Stimulated activated naive CD8-positive, alpha-beta T cell treated with anti-CD3 and anti-CD28 coated beads, Interleukin-15, Interleukin-2, amounts not matched to agents 100 ng/mL and 50 ng/mL, for 24 hours (primary cell): ENCODE measurements around the gene TEDC1.

Source experiments
- H3K27ac Mint-ChIP-seq: one replicate; pipeline ENCODE4 v1.8.0; 2021; ENCODE audit warnings: mild to moderate bottlenecking, mixed read lengths
- H3K27me3 Mint-ChIP-seq: one replicate; pipeline ENCODE4 v1.8.0; 2021; ENCODE audit warnings: mixed read lengths
- H3K36me3 Mint-ChIP-seq: one replicate; pipeline ENCODE4 v1.8.0; 2021; ENCODE audit warnings: low read depth, mixed read lengths
- H3K4me1 Mint-ChIP-seq: one replicate; pipeline ENCODE4 v1.8.0; 2021; ENCODE audit warnings: low read depth, mixed read lengths
- H3K4me3 Mint-ChIP-seq: one replicate; pipeline ENCODE4 v1.8.0; 2021; ENCODE audit warnings: mild to moderate bottlenecking, mixed read lengths
- H3K9me3 Mint-ChIP-seq: one replicate; pipeline ENCODE4 v1.8.0; 2021; ENCODE audit warnings: mixed read lengths

Gene TEDC1

DNA sequence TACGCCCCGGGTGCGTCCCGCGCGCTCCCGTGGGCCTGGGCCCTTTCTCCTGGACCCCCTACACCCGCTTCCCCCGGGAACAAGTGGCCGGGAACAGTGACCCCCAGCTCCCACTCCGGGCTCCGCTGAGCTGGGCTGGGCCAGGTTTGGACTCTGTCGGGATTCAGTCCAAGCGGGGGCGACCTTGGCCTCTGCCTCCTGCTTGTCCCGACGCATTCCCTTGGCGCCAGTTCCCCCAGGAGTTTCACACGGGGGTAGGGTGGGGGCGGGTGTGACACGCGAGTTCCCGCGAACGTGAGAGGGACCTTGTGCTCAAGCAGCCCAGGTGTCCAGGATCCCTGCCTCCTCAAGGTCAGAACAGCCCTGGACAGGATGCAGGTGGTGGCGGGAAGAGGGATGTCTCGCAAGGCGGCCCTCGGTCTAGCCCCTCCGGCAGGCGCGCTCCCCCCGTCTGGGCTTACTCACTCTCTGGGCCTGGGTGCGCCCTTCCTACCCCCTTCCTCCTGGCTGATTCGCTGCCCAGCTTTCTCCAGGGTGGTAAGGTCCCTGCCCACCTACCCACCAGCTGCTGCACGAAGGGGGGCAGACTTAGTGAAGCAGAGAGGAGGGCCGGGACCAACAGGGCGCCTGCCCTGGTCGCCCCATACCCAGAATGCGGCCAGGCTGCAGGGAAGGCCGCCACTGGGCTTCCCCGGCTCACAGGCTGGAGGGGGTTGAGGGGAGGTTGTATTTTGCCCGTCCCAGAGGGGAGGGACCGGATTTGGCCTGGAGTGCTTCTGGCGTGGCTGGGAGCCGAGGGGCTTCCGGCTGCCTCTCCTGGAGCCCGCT is 15.6 kb upstream of the TEDC1 start:
- no peak overlapping the region for H3K27ac Mint-ChIP-seq
- H3K4me1 Mint-ChIP-seq, result peaks cover 14% of the 10 kb centered on the region
- H3K4me3 Mint-ChIP-seq, result peak overlapping the region; percentile 20

GRCh38 chr14:105476097-105476830 is 14.8 kb upstream of the TEDC1 start:
- Mint-ChIP-seq H3K9me3 (no peaks in the 10 kb centered on the region), H3K27ac (no peak overlapping the region), H3K4me3 (no peak overlapping the region), H3K4me1 (peaks cover 22% of the 10 kb centered on the region), H3K27me3 (peaks cover 14% of the 10 kb centered on the region), H3K36me3 (no peaks in the 10 kb centered on the region)

More for the DNA sequence above, 15.6 kb upstream of the TEDC1 start:
- H3K9me3 Mint-ChIP-seq, result no peaks in the 10 kb centered on the region
- H3K36me3 Mint-ChIP-seq, result no peaks in the 10 kb centered on the region
- peaks cover 14% of the 10 kb centered on the region for H3K27me3 Mint-ChIP-seq

DNA sequence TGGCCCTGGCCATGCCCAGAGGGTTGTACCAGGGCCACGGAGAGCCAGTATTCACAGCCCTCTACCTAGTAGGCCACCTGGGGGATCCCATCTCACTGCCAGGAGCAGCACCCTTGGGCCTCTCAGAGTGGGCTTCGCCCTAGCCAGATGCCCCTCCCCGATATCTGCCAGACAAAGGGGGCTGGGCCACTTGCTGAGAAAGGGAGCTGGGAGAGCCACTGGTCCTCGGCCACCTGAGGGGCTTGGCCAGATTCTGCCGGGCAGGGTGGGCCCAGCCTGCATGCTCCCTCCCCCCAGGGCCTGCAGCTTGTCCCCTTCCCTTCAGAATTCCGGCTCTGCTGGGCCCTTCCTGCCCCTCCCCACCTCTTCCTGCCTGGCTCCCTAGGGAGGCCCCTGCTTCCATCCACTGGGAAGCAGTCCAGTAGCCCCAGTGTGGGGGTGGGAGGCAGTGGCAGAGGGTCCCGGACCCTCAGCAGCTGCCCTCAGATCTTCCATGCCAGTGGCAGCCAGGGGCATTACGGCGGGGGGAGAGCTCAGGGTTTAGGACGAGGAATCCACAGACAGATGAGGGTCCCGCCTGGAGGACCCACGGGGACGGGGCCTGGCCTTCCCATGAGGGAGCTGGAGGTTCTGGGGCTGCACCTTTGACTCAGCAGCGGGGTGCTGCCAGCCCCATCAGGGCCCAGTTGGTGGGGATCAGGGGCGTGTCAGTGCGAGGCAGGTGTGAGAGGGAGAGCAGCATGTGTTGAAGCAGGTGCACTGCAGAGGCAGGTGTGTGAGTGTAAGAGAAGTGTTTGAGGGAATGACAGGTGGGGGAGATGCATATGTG is 14.0 kb upstream of the TEDC1 start:
- H3K27ac Mint-ChIP-seq, result no peak overlapping the region
- H3K27me3 Mint-ChIP-seq, result peaks cover 14% of the 10 kb centered on the region
- no peaks in the 10 kb centered on the region for H3K36me3 Mint-ChIP-seq
- no peak overlapping the region for H3K4me3 Mint-ChIP-seq
- H3K9me3 Mint-ChIP-seq, result no peaks in the 10 kb centered on the region
- H3K4me1 Mint-ChIP-seq, result peaks cover 27% of the 10 kb centered on the region

DNA sequence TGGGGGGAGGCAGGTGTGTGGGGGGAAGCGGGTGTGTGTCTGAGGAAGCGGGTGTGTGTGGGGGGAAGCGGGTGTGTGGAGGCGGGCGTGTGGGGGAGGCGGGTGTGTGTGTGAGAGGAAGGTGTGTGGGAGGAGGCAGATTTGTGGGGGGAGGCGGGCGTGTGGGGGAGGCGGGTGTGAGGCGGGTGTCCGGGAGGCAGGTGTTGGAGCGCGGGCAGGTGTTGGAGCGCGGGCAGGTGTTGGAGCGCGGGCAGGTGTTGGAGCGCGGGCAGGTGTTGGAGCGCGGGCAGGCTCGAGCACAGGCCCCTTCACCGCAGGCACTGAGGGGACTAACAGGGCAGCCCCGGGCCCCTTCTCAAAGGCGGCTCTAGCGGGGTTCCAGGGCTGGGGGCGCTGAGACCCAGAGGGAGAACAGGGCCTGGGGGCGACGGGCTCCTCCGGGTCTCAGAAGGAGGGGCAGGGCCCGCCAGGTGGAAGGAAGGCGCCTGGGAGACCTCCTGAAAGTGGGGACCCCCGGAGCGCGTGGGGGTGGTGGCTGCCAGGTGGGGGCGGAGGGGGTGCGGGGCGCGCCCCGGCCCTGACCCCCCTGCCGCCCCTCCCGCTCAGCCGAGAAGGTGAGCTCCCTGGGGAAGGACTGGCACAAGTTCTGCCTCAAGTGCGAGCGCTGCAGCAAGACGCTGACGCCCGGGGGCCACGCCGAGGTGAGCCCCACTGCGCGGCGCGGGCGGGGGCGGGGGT is 13.2 kb upstream of the TEDC1 start:
- no peaks in the 10 kb centered on the region for H3K36me3 Mint-ChIP-seq
- peaks cover 34% of the 10 kb centered on the region for H3K4me1 Mint-ChIP-seq
- H3K27ac Mint-ChIP-seq, result no peak overlapping the region
- no peaks in the 10 kb centered on the region for H3K9me3 Mint-ChIP-seq
- H3K27me3 Mint-ChIP-seq, result peaks cover 14% of the 10 kb centered on the region
- H3K4me3 Mint-ChIP-seq, result no peak overlapping the region

DNA sequence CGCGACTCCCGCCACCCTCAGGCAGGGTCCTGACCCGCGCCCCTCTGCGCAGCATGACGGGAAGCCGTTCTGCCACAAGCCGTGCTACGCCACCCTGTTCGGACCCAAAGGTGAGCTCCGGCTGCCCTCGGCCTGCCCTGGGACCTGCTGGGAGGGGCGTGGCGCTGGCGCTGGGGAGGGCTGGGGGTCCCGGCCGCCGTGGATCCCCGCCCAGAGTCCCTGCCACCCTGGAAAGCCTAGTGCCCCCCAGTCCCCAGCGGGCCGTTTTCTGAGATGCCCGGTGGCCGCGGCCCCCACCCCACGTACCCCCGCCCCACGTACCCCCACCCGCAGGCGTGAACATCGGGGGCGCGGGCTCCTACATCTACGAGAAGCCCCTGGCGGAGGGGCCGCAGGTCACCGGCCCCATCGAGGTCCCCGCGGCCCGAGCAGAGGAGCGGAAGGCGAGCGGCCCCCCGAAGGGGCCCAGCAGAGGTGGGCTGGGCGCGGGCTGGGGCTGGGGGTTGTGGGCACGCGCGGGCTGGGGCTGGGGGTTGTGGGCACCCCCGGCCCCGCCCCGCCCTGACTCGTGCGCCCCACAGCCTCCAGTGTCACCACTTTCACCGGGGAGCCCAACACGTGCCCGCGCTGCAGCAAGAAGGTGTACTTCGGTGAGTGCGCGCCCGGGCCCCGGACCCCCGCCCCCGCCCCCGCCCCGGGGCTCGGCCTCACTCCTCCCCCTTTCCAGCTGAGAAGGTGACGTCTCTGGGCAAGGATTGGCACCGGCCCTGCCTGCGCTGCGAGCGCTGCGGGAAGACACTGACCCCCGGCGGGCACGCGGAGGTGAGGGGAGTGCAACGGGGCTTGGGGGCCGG is 12.4 kb upstream of the TEDC1 start:
- no peak overlapping the region for H3K4me3 Mint-ChIP-seq
- H3K4me1 Mint-ChIP-seq, result peaks cover 35% of the 10 kb centered on the region
- H3K36me3 Mint-ChIP-seq, result no peaks in the 10 kb centered on the region
- H3K27ac Mint-ChIP-seq, result no peak overlapping the region
- no peaks in the 10 kb centered on the region for H3K9me3 Mint-ChIP-seq
- peaks cover 14% of the 10 kb centered on the region for H3K27me3 Mint-ChIP-seq

DNA sequence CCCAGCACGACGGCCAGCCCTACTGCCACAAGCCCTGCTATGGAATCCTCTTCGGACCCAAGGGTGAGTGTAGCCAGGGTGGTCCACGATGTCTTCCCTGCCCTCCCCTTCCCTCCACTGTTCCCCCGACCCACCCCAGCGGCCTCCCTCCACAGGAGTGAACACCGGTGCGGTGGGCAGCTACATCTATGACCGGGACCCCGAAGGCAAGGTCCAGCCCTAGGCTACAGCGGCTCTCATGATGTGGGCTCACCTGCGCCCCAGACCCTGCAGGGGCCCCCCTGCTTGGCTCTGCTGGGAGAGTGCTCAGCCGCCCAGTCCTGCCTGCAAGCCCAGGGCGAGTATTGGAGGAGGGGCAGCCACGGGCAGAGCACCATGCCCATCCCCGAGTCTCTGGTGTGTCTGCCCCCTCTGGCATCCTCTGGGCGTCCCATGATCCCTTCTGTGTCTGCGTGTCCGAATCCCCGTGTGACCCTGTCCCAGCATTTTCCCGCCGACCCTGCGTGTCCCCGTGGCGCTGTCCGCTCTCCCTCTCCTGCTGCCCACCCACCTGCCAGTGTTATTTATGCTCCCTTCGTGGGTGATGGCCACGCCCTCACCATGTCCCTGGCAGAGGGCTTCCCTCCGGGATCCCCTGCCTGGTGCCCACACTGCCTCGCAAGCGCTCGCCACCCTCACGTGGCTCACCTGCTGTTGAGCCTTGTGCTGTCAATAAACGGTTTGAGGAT is 11.5 kb upstream of the TEDC1 start:
- Mint-ChIP-seq H3K4me1 (peaks cover 41% of the 10 kb centered on the region), H3K4me3 (no peak overlapping the region), H3K27me3 (peaks cover 14% of the 10 kb centered on the region), H3K9me3 (no peaks in the 10 kb centered on the region), H3K36me3 (no peaks in the 10 kb centered on the region), H3K27ac (no peak overlapping the region)

GRCh38 chr14:105480199-105480746 is 10.8 kb upstream of the TEDC1 start:
- H3K9me3 Mint-ChIP-seq, result no peaks in the 10 kb centered on the region
- H3K4me3 Mint-ChIP-seq, result no peak overlapping the region
- no peak overlapping the region for H3K27ac Mint-ChIP-seq
- H3K27me3 Mint-ChIP-seq, result peaks cover 14% of the 10 kb centered on the region
- no peaks in the 10 kb centered on the region for H3K36me3 Mint-ChIP-seq
- H3K4me1 Mint-ChIP-seq, result peaks cover 47% of the 10 kb centered on the region

DNA sequence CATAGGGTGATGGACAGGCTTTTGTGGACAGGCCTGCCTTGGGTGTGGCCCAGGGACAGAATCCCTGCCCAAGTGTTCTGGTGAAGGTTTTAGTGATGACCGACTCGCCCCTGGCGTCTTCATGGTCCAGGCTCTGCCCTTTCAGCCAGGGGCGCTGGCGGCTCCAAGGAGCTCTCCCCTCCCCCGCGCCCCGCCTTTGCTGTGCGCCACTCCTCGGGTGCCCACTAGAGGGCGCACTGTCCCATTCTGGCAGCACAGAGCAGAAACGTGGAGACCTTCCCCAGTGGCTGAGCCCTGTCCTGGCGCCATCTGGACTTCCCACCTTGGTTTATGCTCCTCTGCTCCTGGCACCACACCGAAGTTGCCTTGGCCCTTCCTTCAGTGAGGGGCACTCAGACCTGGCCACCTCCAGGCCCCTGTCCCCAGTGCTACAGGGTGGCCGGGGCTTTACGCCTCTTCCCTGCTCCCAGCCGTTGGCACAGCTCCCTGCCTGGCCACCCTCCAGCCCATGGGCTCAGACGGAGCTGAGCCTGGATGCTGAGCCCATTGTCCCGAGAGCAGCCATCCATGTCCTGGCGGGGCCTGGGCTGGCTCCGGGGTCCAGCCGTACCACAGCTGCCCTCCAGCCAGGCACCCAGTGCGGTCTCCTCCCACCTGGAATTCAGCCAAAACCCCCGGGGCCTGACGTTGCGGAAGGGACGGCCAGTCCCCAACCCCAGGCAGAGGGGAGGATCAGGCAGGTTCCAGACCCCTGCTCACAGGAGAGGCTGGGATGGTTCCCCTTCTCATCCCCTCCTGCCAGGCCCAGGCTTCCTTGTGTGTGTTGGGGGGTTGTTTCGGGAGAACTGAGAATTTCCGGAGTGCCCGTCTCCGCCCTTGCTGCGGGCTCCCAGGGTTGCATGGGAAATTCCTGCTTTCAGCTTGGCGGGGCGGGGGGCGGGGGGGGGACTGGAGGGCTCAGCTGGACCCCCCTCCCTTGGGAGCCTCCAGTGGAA is 9.9 kb upstream of the TEDC1 start:
- Mint-ChIP-seq H3K36me3 (no peaks in the 10 kb centered on the region), H3K27me3 (peaks cover 14% of the 10 kb centered on the region), H3K4me3 (peak overlapping the region; percentile 77), H3K9me3 (no peaks in the 10 kb centered on the region), H3K27ac (peak overlapping the region; percentile 95), H3K4me1 (peaks cover 53% of the 10 kb centered on the region)

GRCh38 chr14:105481886-105482457 is 9.1 kb upstream of the TEDC1 start:
- Mint-ChIP-seq H3K36me3 (no peaks in the 10 kb centered on the region), H3K9me3 (no peaks in the 10 kb centered on the region), H3K27me3 (peaks cover 8% of the 10 kb centered on the region), H3K4me3 (peak overlapping the region; percentile 77), H3K27ac (peak overlapping the region; percentile 95), H3K4me1 (peaks cover 57% of the 10 kb centered on the region)

DNA sequence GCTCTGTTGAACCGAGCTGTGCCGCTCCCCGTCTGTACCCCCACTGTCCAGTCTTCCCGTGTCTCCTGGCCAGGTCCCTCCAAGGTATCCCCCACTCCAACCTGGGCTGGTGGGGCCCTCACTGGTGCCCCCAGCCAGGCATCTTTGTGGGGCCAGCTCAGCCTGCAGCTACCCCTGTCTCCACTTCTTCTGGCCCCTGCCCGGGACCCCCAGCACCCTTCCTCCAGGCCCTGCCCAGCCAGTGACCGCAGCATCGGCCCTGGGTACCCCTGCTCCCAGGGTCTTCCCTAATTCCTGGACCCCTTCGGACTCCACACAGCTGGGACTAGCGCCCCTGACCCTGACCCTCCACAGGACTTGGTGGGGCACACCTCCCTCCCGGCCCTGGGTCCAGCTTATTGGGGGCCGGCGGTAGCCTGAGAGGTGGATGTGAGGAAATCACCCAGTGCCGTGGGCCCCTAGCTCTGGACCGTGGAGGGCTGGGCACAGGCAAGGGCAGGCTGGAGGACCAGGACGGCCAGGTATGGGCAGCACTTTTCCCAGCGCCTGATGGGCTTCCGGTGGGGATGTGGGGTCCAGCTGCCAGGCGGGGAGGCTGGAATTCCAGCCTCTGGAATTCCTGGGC is 8.4 kb upstream of the TEDC1 start:
- Mint-ChIP-seq H3K36me3 (no peaks in the 10 kb centered on the region), H3K27ac (peak overlapping the region; percentile 95), H3K27me3 (peaks cover 3% of the 10 kb centered on the region), H3K4me3 (peak overlapping the region; percentile 77), H3K4me1 (peaks cover 51% of the 10 kb centered on the region), H3K9me3 (no peaks in the 10 kb centered on the region)

DNA sequence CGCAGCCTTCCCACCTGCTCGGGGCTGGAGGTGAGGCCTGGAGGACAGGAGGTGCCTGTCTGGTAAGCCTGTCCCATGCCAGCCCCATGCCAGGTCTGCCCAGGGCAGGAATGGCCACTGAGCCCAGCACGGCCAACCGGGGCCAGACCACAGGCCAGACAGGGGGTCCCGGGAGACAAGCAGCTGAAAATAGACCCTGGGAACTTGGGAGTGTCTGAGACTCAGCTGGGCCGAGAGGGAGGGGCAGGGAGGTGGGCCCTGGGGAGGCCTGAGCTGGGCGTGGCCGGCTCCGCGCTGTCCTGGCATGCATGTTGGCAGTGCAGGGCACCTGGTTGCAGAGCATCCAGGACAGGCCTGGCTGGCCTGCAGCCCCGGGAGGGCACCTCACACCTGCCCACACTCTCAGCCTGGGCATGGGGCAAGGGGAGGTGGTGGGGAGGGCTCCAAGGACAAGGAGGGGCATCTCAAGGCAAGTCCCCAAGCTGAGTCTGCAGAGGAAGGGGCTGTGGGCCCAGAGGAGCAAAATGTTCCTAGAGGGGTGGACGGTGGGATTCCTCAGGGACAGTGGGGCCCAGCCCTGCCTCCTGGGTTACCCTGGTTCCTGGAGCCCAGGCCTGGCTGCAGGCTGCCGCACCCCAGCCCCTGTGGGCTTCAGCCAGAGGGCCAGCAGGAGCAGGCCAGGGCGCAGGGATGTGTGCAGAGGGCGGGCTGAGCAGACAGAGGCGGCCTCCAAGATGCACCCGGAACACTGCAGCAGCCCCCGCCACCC is 7.6 kb upstream of the TEDC1 start:
- Mint-ChIP-seq H3K27me3 (peaks cover 3% of the 10 kb centered on the region), H3K4me1 (peaks cover 55% of the 10 kb centered on the region), H3K27ac (no peak overlapping the region), H3K36me3 (no peaks in the 10 kb centered on the region), H3K4me3 (no peak overlapping the region), H3K9me3 (no peaks in the 10 kb centered on the region)
